ENCODE measurements around the gene DDX28.
"Not testable (repeated sequence)": the region's sequence is repeated elsewhere in the genome, so short reads cannot be mapped to it uniquely, and the experiment has no call there.

DDX28 gene

DNA sequence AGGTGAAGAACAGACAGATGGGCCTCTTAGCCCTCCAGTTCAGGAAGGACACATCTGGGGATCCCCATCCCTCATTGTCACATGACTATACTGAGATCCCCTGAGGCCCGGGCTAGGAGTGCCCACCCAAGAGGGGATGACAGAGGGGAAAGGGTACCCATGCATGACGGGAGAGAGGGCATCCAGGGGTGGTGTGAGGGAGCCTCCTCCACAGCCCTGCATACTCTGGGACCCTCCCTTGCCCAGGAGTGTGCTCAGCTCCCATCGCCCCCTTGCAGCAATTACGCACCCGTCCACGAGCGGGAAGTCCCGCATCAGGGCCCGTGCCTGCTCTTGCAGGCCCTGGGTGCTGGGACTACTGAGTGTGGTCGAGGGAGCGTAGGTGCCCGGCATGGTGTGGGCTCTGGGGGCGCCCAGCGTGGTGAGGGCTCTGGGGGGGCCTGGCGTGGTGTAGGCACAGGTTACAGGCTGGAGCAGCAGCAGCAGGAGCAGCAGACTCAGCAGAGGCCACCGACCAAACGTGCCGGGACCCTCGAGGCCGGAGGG lies 30.3 kb downstream of the DDX28 start:
- DNase-seq, result no peak

DNA sequence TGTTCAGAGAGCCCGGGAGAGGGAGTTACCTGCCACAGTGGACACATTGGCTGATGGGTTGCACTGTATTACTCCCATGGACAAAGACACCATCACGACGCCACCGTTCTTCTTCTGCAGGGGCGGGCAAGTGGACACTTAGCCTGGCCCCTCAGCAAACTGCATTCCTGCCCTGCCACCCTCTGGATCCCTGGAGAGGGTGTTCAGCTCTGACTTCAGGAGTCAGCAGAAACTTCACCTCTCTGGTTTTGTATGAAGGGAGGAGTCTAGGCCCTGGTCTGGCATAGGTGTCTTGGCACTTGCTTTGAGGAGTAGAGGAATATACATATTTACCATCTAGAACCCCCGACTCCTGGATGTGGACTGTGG lies 33.0 kb downstream of the DDX28 start:
- no peak for DNase-seq

DNA sequence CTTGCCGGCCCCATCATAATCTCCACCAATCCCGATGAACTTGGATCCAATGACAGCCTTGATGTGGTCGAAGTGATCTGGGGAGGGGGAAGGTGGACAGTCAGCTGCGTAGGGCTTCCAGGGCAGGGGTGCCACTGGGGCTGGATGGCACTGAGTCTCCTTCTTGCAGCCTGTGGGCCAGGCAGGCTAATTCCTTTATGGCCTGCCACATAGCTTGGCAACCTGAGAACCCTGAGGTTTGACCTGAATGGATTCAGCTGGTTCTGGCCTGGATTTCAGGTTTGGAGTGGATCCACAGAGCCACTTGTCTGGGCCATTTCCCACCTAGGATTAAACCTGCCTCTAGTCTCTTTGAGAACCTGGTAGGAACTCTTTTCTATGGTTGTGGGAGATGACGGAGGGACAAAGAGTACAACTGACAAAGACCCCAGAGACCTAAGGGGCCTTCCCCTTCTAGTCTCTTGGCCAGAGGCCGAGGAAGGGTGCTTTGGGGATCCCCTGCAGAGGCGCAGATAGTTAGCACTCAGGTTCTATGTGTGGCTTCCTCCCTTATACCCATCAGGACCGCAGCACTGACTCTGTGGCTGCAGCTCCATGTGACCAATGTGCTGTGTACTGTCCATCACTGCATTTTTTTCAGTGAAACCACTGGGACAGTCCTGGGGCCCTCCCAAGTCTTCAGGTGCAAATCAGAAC lies 33.6 kb downstream of the DDX28 start:
- no peak for DNase-seq

GRCh38 chr16:67988675-67989074 lies 34.4 kb downstream of the DDX28 start:
- no peak for DNase-seq

GRCh38 chr16:67987460-67988160 lies 35.4 kb downstream of the DDX28 start:
- DNase-seq, result no peak

GRCh38 chr16:67986949-67987348 lies 36.1 kb downstream of the DDX28 start:
- no peak for DNase-seq

DNA sequence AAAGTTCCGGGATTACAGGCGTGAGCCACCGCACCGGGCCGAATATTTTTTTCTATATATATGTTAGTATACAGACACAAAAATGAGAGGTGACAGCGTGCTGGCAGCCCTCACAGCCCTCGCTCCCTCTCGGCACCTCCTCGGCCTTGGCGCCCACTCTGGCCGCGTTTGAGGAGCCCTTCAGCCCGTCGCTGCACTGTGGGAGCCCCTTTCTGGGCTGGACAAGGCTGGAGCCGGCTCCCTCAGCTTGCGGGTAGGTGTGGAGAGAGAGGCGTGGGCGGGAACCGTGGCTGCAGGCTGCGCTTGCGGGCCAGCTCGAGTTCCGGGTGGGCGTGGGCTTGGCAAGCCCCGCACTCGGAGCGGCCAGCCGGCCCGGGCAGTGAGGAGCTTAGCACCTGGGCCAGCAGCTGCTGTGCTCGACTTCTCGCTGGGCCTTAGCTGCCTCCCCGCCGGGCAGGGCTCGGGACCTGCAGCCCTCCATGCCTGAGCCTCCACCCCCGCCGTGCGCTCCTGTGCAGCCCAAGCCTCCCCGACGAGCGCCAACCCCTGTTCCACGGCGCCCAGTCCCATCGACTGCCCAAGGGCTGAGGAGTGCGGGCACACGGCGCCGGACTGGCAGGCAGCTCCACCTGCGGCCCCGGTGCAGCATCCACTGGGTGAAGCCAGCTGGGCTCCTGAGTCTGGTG lies 40.9 kb downstream of the DDX28 start:
- no peak for DNase-seq

GRCh38 chr16:67979955-67980678 lies 42.9 kb downstream of the DDX28 start, which contains the start of gene DPEP3:
Gene DPEP3 (minus strand): TSS chr16:67980499. CDS start chr16:67980380, 119 bp downstream.
- DNase-seq, result no peak

DNA sequence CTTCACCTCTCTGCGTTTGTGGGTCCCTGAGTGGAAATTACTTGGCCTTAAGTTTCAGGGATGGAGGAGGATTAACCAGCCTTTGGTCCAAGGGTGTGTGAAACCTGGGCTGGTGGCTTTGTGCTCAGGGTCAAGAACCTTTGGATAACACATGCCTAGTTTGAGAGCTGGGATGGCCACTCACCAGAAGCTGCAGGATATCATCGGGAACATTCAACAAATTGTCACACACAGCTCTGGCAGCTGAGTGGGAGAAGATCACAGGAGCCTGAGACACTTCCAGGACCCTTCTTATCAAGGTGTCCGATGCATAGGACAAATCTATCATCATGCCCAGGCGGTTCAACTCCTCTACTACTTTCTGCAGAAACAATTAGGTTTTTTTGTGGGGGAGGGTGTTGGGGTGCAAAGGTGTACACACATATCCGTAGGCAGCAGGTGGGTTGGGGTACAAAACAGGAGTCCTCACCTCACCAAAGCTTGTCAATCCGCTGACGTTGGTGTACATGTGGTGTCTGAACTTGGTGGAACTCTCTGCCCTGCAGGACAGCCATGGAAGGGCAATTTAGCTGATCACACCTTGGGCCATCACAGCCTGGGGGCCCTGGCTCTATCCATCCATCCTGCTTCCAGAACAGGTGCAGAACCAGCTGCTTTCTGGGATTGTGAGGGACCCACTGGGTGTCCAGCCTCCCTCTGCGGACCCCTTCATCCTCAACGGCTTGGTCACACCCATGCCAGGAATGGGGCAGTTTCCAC lies 45.4 kb downstream of the DDX28 start:
- DNase-seq, result no peak

DNA sequence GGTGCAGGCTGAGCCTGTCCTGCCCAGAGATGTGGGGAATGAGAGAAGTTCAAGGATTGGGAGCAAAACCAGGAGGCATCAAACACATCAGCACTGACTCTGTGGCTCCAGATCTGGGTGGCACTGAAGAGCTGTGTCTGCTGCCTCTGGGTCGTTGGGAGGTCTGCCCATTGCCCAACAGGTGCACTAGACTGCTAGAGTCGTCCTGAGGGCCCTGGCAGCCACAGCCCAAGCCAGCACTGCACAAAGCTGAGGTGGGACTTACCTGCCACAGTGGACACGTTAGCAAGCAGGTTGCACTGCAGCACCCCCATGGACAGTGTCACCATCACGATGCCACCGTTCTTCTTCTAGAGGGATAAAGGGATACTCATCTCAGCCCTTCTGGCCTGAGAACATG lies 46.0 kb downstream of the DDX28 start:
- DNase-seq, result no peak

GRCh38 chr16:67976205-67976604 lies 46.8 kb downstream of the DDX28 start:
- DNase-seq, result no peak

DNA sequence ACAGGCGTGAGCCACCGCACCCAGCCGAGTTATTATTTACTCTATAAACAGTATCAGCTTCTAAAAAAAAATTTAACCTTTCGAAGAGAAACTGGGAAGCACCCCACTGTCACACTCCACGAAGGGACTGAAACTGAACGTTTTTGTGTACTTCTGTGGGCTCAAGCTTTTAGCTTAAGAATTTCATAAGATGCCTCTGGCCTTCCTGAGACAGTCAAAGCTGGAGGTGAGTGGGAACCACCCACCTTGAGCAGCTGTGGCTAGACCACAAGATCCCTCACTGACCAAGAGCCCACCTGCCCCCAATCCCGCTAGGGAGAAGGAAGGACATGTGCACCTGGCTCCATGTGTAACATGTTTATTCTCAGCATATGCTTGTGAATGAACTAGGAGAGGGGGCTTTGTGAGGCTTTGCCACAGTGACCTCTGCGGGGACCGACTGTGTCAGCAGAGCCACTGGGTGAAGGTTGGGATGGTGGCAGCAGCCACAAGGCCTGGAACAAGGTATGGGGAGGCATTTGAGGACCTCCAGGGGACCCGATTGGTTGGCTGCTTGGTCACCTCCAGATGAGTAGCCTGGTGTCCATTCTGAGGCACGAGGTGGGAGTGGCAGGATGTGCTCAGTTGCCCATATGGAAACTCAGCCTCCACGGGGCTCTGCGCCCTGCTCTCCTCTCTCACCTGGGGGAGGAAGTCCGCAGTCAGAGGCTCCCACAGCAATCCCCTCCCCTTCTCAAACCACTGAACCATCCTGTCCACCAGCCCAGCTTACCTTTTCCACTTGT lies 47.5 kb downstream of the DDX28 start:
- DNase-seq, result no peak

- DNase-seq, result not testable (repeated sequence)
Measured at GRCh38 chr16:67972285-67972684, 50.7 kb downstream of the DDX28 start.

GRCh38 chr16:67971111-67971510 lies 51.9 kb downstream of the DDX28 start:
- no peak for DNase-seq

Measured in activated effector memory CD4-positive, alpha-beta T cell treated with Interleukin-2 at 50 U/mL for 16 hours (primary cell).